ENCODE results near the gene CRCP.
"Not testable (repeated sequence)": the region's sequence is repeated elsewhere in the genome, so short reads cannot be mapped to it uniquely, and the experiment has no call there.

The CRCP gene

DNA sequence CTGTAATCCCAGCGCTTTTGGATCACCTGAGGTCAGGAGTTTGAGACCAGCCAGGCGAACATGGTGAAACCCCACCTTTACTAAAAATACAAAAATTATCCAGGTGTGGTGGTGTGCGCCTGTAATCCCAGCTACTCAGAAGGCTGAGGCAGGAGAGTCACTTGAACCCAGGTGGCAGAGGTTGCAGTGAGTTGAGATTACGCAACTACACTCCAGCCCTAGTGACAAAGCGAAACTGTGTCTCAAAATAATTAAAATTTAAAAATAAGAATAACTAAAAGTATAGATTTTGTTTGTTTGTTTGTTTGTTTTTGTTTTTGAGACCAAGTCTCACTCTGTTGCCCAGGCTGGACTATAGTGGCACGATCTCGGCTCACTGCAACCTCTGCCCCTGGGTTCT, 41.4 kb downstream of the CRCP start:
- not testable (repeated sequence) for DNase-seq (ENCODE audit: low spot score)

DNA sequence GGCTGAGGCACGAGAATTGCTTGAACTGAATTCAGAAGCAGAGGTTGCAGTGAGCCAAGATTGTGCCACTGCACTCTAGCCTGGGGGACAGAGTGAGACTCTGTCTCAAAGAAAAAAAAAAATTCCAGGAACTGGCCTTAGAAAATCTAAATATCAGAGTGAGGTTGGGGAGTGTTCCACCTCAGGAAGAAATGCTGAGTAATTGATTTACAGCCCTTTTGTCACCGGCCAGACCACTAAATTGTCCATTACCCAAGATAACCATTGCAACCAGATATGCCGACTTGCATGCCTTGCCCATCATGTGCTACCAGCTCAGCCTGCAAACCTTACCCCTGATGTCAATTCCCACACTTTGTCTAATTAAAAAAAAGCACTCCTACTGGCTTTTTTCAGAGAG, 42.4 kb downstream of the CRCP start:
- no peak for DNase-seq (ENCODE audit: low spot score)

DNA sequence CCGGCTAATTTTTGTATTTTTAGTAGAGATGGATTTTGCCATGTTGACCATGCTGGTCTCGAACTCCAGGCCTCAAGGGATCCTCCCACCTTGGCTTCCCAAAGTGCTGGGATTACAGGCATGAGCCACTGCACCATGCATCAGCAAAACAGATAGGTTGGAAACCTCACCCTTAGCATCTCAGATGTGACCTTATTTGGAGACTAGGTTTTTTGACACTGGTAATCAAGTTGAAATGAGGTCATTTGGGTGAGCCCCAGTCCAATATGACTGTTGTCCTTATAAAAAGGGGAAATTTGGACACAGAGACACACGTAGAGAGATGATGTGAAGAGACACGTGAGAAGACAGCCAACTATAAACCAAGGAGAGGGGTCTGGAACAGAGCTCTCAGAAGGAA, 48.0 kb downstream of the CRCP start:
- DNase-seq (ENCODE audit: low spot score) = no peak

DNA sequence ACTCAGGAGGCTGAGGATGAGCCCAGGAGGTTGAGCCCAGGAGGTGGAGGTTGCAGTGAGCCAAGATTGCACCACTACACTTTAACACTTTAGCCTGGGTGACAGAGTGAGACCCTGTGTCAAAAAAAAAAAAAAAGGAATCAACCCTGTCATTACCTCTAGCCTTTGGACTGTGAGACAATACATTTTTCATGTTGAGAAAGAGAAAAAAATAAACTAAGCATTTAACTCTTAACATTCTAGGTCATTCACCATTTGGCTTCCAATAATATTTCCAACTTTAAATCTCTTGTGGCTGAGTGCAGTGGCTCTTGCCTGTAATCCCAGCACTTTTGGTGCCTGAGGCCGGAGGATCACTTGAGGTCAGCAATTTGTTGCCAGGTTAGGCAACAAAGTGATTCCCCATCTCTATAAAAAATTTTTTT, 48.6 kb downstream of the CRCP start:
- no peak for DNase-seq (ENCODE audit: low spot score)

DNA sequence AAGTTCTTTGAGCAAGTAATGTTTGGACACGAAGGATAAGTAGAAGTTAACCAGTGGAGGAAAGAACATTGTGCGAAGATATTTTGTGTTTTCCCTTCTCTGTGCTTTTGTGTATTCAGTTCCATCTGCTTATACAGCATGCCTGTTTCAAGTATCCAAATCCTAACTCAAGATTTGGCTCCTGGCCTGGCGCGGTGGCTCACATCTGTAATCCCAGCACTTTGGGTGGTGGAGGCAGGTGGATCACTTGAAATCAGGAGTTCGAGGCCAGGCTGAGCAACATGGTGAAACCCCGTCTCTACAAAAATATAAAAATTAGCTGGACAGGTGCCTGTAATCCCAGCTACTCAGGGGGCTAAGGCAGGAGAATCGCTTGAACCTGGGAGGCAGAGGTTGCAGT, 49.7 kb downstream of the CRCP start:
- DNase-seq (ENCODE audit: low spot score) = no peak

DNA sequence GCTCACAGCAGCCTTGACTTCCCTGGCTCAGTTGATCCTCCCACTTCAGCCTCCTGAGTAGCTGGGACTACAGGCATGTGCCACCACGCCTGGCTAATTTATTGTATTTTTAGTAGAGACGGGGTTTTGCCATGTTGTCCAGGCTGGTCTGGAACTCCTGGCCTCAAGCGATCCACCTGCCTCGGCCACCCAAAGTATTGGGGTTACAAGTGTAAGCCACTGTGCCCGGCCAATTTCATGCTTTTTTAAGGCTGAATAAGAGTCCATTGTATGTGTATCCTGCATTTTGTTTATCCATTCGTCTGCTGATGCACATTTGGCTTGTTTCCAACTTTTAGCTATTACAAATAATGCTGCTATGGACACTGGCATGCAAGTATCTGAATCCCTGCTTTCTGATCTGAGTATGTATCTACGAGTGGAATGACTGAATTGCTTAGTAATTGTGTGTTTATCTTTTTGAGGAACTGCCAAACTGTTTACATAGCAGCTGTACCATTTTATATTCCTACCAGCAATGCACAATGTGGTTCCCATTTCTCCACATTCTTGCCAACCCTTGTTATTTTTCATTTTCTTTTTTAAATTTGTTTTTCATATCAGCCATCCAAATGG, 53.2 kb downstream of the CRCP start:
- no peak for DNase-seq (ENCODE audit: low spot score)

DNA sequence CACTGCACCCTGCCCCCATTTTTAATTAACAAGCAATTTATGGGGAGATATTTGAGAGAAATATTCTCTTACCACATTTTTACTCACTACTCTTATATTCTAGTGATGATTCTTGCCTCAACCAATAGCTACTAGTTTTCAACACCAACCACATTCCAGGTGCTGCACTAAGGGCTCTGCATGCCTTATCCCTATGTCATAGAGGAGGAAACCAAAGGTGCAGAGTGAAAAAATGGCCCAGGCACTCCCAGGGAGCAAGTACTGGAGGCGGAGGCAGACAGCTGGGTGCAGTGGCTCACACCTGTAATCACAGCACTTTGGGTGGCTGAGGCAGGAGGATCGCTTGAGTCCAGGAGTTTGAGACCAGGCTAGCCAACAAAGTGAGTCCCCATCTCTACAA, 55.0 kb downstream of the CRCP start:
- no peak for DNase-seq (ENCODE audit: low spot score)

DNA sequence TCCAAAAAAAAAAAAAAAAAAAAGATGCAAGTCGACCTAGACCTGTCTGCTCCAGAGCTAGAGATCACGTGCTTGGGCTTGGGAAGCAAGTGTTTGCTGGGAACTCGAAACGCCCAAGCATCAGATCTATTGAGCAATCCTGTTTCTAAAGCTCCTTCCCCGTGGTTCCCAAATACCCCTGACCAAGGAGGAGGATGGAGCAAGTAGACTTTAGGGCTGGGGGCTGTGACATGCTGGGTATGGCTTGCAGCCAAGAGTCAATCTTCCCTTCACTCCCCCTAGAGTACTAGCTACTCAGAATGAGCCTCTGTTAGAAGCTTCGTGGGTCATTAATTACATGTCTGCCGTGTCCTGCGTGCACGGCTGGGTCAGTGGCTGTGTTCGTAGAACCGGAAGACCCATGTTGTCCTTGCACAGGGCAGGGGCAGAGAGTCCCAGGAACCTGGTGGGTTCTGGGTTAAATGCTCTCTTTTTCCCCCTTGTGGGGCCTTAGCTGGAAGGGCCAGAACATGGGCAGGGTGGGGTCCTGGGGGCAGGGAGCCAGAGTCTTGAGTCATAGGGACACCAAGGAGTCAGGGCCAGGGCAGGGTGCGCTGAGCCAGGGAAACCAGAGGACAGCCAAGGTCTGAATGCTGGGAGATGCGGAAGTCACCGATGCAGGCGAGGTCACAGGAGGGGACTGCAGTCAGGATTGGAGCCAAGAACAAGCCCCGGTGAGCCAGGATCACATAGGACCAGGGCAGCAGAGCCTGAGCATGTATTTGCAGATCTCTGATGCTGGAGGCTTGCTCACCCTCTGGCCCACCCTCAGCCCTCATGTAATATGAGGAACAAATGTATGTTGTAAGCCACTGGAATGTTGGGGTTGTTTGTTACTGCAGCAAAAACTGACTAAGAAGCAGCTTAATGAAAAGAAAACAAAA, 55.9 kb downstream of the CRCP start:
- DNase-seq (ENCODE audit: low spot score) = no peak

DNA sequence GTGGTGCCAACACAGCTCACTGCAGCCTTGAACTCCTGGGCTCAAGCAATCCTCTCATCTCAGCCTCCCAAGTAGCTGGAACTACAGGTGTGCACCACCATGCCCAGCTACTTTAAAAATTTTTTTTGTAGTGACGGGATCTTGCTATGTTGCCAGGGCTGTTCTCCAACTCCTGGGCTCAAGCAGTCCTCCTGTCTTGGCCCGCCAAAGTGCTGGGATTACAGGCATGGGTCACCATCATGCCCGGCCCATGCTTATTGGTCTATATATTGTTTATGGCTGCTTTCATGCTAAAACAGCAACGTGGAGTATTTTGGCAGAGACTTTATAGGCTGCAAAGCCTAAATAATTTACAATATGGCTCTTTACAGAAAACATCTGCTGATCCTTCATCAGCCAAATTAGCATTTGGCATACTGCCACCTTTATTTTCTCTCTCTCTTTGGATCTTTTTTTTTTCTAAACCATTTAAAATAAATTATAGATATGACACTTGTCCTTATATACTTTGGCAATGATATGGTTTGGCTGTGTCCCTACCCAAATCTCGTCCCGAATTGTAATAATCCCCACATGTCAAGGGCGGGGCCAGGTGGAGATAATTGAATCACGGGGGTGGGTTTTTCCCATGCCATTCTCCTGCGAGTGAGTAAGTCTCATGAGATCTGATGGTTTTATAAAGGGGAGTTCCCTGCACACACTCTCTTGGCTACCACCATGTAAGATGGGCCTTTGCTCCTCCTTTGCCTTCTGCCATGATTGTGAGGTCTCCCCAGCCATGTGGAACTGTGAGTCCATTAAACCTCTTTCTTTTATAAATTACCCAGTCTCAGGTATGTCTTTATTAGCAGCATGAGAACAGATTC, 58.1 kb downstream of the CRCP start:
- DNase-seq (ENCODE audit: low spot score) = not testable (repeated sequence)

DNA sequence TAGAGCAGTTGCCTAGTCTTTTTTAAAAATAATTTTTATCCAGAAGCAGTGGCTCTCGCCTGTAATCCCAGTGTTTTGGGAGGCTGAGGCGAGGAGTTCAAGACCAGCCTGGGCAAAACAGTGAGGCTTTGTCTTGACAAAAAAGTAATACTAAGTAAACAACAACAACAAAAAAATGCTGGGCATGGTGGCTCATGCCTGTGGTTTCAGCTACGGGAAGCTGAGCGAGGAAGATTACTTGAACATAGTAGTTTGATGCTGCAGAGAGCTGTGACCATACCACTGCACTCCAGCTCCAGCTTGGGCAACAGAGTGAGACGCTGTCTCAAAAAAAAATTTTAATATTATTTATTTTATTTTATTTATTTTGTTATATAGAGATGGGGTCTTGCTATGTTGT, 59.2 kb downstream of the CRCP start:
- no peak for DNase-seq (ENCODE audit: low spot score)

DNA sequence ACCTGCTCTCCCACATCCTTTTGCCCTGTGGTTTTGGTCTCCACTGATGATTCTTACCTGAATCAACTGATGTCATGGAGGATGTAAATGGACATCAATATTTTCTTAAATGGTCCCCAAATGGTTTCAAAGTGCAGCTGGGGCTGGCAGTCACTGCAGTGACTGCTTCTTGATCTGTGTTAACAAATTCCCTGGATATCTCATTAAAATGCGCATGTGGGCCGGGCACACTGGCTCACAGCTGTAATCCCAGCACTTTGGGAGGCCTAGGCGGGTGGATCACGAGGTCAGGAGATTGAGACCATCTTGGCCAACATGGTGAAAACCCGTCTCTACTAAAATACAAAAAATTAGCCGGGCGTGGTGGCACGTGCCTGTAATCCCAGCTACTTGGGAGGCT, 60.4 kb downstream of the CRCP start:
- not testable (repeated sequence) for DNase-seq (ENCODE audit: low spot score)

DNA sequence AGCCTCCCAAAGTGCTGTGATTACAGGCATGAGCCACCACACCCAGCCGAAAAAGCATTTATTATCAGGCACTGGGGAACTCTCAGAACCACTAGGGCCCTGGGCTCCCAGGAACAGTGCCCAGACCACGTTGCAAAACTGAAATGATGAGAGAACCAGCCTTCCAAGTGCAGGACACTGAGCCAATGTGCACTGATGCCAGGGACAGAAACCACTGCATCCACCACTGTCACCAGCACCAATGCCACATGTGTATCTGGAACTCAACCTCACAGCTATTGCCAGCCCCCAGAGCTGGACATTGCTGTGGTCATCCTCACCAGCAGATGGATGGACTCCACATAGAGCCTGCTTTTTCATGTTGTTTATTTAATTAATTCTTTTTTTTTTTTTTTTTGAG, 62.3 kb downstream of the CRCP start:
- DNase-seq (ENCODE audit: low spot score) = no peak

DNA sequence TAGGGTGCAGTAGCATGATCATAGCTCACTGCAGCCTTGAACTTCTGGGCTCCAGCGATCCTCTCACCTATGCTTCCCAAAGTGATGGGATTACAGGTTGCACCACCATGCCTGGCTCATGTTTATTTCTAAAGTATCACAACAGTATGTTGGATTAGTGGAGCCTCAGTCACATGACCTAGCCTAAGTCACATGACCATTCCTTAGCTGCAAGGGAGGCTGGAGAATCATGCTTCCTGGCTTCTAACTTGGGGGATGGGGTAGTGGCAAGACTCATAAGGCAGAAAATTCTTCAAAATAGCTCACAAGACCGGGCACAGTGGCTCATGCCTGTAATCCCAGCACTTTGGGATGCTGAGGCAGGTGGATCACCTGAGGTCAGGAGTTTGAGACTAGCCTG, 63.6 kb downstream of the CRCP start:
- no peak for DNase-seq (ENCODE audit: low spot score)

DNA sequence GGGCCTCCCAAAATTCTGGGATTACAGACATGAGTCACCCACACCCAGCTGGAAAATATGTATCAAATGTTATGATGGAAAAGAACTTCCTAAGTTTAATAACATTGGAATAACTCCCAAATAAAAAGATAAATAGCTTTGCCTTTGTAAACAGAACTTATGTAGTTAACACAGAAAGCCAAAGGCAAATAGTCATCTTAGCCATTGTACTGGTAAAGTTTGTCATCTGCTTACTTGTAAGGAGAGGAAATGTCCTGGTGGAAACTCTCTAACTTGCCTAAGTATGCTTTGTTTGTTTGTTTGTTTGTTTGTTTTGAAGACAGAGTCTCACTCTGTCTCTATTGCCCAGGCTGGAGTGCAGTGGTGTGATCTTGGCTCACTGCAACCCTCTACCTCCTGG, 66.7 kb downstream of the CRCP start:
- no peak for DNase-seq (ENCODE audit: low spot score)

DNA sequence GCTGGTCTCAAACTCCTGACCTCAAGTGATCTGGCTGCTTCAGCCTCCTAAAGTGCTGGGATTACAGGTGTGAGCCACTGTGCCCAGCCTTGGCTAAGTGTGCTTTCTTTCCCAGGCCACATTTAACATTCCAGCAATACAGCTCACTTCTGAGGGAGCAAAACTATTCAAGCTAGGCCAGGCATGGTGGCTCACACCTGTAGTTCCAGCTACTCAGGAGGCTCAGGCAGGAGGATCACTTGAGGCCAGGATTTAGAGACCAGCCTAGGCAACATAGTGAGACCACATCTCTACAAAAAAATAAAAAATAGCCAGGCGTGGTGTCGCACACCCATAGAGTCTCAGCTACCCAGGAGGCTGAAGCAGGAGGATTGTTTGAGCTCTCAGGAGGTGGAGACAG, 67.2 kb downstream of the CRCP start:
- no peak for DNase-seq (ENCODE audit: low spot score)

DNA sequence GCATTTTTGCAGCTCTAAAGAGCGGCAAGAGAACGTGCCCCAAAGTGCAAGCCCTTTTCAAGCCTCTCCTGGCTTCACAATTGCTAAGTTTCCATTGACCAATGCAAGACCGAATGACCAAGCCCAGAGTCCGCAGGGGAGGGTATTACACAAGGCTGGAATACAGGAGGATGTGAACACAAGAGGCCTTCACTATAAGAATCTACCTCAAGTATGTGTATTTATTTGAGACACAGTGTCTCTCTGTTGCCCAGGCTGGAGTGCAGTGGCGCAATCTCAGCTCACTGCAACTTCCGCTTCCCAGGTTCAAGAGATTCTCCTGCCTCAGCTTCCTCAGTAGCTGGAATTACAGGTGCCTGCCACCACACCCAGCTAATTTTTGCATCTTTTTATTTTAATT, 68.3 kb downstream of the CRCP start:
- DNase-seq (ENCODE audit: low spot score) = no peak

DNA sequence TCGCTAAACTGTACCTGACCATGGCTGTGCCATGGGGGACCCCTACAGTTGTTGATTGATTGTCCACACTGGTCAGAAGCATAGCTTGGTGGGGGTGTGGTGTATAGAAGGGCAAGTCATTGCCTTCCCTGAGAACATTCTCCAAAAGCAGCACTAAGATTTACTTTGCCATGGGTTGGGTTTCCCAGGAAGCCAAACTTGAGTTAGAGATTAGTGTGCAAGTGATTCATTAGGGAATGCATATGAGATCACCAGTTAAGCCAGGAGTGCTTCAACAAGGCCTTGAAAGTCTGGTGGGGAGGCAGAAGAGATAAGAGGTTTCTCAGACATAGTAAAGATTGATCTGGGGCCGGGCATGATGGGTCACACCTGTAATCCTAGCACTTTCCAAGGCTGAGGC, 69.1 kb downstream of the CRCP start:
- no peak for DNase-seq (ENCODE audit: low spot score)

DNA sequence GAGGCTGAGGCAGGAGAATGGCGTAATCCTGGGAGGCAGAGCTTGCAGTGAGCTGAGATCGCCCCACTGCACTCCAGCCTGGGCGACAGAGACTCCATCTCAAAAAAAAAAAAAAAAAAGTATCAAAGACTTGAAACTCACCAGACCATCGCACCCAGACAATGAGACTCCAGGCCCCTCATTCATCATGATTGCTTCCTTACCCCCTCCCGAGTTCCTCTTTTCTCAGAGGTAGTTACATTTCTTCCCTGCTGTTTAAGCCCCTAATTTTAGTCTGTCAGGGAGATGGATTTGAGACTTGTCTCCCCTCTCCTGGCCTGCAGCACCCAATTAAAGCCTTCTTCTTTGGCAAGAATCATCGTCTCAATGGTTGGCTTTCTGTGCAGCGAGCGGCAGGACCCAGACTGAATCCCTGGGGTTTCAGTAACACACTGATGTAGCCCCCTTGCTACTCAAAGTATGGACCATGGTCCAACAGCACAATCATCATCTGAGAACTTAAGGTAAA, 71.1 kb downstream of the CRCP start:
- no peak for DNase-seq (ENCODE audit: low spot score)

DNA sequence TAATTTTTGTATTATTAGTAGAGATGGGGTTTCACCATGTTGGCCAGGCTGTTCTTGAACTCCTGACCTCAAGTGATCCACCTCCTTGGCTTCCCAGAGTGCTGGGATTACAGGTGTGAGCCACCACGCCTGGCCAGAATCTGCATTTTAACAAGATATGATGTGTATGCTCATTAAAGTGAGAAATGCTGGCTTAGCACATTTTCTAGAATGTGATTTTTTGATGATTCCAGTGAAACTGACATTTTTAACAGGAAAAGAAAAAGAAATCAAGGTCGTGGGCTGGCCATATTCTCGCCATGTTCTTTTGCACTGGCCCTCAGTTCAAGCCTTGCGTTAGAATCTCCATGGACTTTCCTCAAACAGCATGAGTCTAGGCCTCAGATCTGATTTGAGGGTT, 72.3 kb downstream of the CRCP start:
- DNase-seq (ENCODE audit: low spot score) = no peak

DNA sequence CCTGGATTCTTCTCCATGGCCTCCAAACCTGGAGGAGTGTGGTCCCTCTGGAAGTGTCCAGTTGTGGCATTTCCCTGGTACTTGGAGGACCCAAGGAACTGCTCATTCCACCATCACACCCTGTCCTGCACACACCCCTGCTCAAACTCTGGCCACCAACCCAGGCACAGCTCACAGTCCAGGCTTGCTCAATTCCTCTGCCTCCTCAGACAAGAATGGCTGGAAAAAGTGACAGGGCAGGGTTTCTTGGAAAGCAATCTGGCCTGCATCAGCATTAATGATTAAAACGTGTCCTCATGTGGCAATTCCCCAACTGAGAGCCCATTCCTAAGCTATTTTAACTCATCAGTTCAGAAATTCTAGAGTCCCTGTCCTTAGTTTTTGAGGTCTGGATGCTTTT, 73.3 kb downstream of the CRCP start:
- DNase-seq (ENCODE audit: low spot score) = no peak

DNA sequence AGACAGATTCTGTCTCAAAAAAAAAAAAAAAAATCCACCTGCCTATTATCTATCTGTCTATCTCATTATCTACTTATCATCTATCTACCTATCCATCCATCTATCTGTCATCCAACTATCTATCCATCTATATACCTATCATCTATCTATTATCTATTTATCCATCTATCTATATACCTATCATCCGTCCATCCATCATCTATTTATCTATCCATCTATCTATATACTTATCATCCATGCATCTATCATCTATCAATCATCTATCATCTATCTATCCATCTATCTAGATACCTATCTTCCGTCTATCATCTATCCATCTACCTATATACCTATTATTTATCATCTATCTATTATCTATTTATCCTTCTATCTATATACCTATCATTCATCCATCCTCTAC, 74.0 kb downstream of the CRCP start:
- DNase-seq (ENCODE audit: low spot score) = no peak

DNA sequence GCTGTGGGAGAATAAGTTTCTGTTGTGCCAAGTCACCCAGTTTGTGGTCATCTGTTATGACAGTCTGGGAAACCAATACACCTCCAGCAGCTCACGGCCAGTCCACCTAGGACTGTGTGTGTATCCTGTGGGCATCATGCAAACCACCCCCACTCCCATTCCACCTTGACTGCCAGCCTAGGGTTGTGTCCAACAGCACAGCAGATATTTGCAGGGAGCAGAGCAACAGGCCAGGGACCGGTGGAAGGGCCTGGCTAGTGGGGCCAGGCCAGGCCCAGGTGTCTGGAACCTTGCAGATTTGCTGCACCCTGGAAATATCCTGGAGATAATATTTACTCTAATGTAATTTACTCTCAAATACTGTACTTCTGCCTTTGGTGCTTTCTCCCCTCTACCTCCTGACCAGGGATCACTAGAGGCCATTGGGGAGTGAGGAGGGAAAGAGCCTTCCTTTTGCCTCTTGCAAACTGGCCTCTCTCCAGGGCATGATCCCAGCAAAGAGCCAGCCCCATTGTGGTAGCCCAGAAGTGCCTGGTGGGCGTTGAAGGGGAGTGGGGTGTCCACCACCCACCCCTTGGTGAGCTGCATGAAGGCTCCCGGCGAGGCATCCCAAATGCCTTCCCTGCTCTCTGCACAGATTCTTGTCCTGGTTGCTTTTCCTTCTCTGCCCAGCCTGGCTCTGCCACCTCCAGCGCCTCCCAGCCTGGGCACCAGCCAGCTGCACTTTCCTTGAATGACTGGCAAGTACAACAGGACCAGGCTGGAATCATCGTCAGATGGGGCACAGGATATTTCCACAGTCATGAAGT, 75.3 kb downstream of the CRCP start:
- no peak for DNase-seq (ENCODE audit: low spot score)
